Stromal cell of bone marrow (primary cell): Measurements from ENCODE around the gene PSMC3IP.

Experiments
- DNase-seq: peaks from one replicate; pipeline ENCODE4 v3.0.0-alpha.2; 2012; ENCODE audit warnings: low read depth

Gene PSMC3IP

DNA sequence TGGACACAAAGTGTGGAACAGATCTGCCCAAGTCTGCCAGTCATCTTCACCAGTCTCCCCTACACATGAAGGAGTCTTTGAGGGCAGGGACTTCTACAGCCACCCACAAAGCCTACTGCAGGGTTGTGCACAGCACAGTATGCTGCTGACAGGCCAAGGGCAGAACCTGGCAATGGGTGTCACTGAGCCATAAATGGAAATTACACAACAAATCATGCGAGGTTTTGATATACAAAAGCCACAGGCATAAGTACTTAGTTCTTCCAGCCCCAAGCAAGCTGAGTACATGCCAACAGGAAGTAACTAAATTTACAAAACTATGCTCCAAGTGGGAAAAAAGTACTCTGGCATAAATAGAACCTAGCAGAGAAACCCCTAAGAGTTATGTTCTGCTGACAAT, 7.8 kb upstream of the PSMC3IP start:
- no peak for DNase-seq

DNA sequence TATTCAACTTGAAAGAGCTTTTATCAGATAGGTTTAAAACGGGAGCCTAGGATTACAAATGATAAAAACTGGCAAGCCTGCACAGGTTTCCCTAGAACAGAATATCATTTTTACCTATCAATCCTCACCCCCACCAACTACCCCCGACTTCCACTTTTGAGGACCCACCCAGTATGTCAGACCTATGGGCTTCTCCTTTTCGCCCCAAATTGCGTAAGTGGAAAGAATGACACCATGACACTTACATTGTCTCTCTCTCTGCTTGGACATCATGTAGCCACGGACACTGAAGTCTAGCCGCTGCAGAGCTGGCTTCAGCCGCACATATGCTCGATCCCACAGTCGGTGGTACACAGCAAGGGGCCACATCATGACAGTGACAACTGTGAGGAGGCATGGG, 7.4 kb upstream of the PSMC3IP start:
- DNase-seq: no peak

DNA sequence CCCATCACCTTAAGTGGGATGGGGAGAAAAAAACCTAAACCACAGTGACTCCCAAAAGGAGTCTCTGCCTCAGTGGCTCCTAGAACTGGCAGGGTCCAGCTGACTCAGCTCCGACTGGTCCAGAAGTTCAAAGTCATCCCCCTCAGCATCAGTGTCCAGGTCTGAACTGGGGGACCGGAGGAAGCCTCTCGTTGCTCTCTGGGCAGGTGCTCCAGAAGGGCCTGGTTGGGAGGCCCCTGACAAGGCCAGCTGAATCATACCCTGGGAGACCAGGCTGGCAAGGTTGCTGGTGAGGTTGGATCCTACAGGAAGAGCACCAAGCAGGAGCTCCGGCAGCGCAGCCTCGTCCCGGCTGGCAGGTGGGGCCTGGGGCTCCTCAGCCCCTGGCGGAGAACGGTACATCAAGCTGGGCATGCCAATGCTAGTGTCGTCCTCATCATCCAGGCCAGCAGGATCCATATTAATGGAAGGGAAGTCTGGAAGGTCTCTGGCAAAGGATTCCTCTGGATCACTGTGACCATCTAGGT, 4.3 kb upstream of the PSMC3IP start:
- no peak for DNase-seq

DNA sequence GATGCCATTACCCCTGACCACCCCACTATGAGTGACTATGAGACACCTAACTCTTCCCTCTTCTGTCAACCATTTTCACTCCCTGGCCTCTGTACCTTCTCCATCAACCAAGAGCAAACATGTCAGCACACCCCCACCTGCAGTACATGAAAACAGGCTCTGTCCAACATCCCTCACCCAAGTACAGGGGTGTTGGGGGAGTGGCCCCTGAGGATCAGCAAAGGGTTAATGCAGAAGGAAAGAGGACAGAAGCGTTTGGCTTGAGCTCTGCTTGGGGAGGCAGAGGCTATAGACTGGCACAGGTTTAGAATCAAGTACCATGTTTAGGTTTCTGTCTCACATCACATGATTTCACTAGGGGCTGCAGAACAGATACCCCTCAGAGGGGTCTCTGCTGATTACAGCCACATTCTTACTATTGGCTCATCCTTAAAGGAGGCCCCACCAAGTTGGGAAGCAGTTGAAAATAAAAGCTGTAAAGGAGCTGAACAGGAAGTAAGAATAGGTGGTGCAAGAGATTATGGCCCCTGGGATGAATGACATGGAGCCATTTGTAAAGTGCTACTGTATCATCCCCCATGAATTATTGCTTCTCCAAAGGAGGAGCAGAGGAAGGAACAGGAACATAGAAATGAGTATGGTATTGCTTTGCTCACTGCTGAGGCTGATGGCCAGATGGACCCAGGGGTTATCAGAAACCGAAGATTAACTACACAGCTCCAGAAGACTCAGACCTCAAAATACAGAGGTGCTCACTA, 2.4 kb upstream of the PSMC3IP start:
- DNase-seq: no peak

DNA sequence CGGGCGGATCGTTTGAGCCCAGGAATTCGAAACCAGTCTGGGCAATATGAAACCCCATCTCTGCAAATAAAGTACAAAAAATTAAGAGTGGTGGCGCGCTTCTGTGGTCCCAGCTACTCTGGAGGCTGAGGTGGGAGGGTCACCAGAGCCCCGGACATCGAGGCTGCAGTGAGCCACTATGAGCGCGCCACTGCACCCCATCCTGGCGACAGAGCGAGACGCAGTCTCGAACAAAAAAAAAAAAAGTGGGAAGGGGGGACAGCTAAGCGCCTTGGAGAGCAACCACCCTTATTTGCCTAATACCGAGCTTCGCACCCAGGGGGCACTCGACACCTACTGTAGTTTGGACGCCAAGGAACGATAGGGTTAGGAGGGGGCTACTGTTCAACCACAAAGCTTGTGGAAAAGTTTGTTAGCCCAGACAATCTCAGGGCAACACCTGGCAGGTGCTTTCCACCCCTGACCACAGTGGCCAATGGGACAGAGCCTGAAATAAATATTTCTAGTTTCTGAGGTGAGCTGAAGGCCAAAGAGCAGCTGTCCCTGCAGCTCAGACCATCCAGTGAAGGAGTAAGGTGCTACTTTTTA, 847 bp upstream of the PSMC3IP start:
- no peak for DNase-seq

DNA sequence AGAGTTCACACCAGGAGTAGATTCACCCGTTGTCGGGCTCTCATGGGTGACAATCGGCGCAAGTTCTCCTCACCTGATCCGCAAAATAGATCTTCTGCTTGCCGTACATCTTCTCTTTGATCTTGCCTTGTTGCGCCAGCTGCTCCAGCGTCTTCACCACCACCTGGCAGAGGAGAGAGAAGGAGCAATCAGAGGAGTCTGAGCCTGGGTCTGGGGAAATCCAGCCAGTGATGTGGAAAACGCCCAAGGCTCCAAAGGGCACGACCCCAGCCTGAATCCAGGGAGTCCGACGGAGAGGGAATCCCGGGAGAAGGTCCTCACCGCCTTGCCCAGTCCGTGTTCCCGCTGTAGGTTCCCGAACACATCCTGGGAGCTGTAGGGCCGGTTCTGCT, 393 bp downstream of the PSMC3IP start:
- DNase-seq: no peak

DNA sequence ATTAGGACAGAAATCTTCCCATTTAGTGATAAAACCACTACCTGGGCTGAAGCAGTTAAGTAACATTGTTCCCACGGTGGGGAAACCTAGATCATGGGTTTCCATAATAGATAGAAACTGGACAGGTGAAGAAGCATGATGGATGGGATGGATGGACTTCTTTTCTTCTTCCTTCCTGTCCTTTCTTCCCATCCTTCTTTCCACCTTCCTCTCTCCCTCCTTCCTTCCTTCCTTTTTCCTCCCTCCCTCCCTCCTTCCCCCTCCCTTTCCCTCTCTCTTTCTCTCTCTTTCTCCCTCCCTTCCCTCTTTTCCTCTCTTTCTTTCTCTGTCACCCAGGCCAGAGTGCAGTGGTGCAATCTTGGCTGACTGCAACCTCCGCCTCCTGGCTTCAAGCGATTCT, 3.1 kb downstream of the PSMC3IP start:
- DNase-seq: no peak

DNA sequence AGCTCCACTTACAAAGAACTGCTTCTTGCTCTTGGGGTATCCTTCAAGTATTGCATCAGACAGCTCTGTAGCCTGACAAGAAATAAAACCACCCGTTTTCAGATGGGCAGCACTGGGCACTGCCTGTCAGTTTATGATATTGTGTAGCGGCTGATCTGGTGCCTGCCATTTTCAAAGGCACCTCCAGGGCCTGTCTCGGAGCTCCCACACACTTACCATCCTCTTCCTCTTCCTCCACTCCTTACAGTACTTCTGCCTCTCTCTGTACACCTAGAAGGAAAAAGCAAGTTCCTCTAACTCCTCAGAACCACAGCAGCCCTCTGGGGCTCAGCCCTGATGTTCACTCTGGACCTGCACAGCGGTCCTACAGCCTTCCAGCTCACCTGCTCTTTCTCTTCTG, 4.4 kb downstream of the PSMC3IP start:
- DNase-seq: no peak

DNA sequence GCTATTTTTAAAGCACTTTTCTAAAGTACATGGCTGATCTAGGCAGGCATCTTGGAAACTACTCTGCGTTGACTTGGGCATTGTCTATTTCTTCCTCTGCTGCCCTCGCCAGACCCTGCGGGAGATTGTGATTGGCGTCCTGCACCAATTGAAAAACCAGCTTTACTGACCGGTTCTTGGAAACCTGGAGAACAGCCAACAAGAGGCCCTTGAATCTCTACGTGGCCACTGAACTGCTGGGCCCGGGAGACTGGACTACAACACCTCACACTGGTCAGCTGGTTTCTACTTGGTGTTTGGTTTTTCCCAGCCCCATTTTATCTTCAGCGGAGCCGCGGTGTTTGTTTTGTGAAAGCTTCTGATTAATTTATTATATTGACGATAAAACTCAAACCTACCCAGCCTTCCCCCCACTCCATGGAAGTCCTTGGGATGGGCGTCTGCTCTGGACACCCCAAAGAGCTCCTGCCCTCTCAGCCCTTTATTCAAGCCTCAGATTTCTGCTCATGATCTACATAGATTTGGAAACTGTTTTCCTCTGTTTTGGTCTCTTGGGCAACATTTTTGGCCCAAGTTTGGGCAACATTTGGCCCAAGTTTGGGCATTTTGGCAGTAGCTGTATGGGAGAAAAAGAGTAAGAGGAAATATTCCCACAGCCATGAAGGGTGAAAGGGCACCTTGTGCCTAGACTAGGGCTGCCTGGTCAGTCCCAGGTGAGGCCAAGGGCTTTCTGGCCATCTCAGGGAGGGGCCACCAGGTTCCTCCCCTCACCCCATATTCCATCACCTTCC, 5.9 kb downstream of the PSMC3IP start:
- DNase-seq: no peak

DNA sequence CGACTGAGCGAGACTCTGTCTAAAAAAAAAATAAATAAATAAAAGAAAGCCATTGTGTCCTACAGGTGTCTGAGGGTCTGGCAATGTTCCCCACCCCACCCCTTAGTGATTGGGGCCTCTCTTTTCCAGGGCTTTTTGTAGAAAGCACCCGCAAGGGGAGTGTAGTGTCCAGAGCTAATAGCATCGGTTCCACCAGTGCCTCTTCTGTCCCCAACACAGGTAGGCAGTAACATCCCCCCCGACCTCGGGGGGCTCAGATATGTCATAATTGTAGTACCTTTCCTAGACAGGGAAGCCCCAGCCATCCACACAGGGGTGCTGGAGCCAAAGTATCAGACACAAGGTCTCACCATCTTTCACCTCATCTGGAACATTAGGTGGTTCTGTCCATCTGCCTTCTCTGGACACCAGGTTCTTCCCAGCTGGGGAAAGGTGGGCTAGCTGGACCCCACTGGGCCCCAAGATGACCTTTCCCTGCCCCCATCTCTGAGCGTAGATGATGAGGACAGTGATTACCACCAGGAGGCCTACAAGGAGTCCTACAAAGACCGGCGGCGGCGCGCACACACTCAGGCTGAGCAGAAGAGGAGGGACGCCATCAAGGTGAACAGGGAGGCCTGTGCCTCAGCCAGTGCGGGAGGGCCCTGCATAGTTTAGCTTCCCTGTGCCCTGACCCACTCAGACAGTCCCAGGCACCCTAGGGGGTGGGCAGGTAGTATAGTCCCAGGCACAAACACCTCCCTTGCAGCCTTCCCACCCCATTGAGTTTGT, 9.0 kb downstream of the PSMC3IP start:
- DNase-seq: no peak

DNA sequence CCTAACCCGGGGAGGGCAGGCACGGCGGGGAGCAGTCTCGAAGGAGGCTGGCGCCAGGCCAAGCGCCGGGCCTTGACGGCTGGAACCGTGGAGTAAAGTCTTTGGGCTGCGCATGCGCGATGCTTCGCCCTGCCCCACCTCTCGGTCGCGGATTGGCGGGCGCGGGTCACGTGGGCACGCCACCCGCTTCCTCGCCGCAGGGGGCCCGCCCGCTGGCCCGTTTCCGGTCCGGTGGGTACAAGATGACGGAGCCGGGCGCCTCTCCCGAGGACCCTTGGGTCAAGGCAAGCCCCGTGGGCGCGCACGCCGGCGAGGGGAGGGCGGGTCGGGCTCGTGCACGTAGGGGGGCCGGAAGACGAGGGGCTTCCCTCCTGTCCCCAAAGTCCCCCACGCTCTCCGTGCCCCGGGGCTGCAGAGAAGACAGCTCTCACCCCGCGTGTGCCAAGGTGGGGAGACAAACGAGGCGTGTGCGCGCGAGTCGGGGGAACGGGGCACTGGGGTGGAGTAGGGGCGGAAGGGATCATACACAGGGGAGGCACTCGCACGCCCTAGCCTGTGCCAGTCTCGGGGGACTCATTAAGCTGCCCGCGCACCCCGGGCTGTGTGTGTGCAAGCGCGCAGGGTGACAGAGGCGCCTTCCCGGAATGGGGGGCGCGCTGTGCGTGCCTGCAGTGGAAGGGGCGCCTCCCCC, 10.5 kb downstream of the PSMC3IP start, which contains the start of gene MLX:
Gene MLX, plus strand, starts transcription at position 218 of the 691 bp plus-strand sequence. Its CDS starts 25 bp downstream, at position 243.
- DNase-seq: peak; percentile 76

DNA sequence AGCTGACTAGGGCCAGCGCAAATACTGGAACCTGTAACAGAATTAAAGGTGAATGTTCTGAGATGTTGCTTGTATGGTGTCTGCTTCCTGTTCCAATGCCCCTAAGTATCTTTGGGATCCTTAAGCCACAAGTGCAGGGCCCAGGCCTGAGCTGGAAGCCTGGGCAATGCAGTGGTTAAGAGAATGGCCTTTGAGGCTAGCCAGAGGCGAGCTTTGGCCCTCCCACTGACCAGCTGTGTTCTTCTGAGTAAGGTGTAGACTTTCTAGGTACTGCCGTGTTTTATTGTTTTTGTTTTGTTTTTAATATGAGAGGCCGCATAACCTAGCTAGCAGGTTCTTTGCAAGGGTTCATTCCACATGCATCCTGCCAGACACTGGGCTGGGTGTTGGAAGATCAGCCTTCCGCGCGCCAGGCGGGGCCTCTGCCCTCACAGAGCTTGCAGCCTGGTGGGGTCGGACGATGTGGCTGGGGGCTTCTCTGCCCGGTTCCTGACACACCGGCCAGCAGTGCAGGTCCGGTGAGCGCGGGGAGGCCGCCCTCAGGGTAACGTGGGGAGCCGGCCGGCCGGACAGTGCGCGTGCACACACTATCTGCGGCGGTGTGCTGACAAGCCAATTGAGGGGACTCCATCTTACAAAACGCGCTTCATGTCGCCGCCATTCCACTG, 11.2 kb downstream of the PSMC3IP start:
- DNase-seq: no peak

DNA sequence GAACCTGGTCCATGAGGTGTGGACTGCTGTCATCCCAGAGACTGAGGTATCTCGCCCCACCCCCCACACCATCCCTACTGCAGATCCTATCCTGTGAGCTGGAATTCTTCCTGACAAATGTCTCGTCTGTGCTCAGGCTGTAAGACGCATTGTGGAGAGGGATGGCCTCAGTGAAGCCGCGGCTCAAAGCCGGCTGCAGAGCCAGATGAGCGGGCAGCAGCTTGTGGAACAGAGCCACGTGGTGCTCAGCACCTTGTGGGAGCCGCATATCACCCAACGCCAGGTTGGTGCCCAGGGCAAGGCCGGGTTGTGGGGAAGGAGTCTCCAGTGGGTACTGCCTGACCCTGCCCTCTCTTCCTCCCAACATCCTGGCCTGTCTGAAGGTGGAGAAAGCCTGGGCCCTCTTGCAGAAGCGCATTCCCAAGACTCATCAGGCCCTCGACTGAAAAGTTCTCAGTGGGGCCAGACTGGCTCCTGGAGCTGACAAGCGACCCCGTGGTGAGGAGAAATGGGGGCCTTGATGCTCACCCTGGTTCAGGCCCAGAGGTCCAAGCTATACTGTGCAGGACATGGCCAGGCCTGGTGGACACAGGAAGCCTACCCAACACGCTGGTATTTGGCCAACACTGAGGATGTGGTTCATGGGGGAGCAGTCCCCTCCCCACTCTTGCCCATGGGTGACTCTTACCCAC, 11.9 kb downstream of the PSMC3IP start:
- DNase-seq: no peak

DNA sequence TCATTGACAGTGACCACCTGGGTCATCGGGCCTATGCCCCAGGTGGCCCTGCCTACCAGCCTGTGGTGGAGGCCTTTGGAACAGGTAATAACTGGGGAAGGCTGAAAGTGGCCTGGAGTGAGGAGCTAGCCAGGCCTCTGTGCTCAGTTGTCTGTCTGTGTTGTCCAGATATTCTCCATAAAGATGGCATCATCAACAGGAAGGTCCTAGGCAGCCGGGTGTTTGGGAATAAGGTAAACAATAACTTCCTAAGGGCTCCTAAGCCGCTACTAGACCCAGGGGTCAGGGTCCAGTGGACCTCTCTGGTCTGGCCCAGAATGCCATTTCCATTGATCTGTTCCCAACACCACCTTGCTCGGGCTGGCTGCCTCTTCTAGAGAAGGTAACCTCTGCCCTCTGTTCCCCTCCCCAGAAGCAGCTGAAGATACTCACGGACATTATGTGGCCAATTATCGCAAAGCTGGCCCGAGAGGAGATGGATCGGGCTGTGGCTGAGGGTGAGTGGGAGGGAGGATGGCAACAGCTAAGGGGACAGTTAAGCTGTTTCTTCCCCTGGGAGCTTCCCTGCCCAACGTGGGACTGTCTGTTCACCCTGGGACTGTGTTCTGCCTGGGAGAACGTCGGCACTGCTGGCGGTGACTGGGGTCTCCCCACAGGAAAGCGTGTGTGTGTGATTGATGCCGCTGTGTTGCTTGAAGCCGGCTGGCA, 12.6 kb downstream of the PSMC3IP start:
- no peak for DNase-seq

DNA sequence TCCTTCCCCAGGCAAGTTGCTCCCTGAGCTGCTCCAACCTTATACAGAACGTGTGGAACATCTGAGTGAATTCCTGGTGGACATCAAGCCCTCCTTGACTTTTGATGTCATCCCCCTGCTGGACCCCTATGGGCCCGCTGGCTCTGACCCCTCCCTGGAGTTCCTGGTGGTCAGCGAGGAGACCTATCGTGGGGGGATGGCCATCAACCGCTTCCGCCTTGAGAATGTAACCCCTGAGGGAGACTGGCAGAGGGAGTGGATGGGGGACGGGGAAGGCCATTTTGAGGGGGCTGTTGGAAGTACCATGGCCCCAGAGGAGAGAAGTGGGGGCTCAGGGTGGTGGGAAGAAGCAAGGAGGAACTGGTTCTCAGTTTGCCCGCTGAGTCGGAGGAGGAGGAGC, 13.6 kb downstream of the PSMC3IP start:
- no peak for DNase-seq

DNA sequence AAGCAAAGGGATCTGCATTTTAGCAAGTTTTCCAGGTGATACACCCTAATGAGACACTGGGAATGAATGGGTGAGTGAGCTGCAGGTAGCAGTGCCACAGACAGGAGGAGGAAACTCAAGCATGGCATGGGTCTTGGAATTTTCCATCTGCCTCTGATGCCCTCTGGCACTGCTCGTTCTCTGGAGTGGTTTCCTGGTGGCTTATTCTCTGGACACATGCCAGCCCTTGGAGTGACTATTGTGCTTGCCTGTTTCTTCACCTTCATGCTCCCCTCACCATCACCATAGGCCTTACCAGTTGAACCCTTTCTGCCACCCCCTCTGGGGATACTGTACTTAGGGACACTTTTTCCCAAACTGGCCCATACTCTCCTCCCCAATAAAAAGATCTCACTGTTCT, 14.0 kb downstream of the PSMC3IP start:
- no peak for DNase-seq

DNA sequence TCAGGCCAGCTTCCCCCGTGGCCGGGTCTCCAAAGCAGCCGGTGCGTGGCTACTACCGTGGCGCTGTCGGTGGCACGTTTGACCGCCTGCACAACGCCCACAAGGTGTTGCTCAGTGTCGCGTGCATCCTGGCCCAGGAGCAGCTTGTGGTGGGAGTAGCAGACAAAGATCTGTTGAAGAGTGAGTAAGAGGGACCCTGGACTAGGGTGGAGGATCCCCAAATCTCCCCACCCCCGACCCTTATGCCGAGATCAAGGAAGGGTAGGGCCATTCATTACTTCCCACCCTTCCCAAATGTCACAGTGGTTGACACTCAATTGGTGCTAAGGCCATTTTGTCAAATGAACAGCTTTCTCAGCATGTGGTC, 14.4 kb downstream of the PSMC3IP start:
- DNase-seq: no peak

DNA sequence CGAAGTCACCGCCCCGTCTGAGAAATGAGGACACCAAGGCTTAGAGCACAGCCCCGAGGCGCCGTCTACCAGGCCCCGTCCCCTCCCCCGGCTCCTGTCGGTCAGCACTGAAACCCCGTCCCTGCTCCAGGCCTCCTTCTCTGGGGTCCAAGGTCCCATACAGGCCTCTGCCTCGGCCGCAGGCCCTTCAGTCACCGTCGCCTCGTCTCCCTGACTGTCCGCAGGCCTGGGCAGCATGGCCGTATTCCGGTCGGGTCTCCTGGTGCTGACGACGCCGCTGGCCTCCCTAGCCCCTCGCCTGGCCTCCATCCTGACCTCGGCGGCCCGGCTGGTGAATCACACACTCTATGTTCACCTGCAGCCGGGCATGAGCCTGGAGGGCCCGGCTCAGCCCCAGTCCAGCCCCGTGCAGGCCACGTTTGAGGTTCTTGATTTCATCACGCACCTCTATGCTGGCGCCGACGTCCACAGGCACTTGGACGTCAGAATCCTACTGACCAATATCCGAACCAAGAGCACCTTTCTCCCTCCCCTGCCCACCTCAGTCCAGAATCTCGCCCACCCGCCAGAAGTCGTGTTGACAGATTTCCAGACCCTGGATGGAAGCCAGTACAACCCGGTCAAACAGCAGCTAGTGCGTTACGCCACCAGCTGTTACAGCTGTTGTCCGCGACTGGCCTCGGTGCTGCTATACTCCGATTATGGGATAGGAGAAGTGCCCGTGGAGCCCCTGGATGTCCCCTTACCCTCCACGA, 15.0 kb downstream of the PSMC3IP start:
- DNase-seq: no peak

DNA sequence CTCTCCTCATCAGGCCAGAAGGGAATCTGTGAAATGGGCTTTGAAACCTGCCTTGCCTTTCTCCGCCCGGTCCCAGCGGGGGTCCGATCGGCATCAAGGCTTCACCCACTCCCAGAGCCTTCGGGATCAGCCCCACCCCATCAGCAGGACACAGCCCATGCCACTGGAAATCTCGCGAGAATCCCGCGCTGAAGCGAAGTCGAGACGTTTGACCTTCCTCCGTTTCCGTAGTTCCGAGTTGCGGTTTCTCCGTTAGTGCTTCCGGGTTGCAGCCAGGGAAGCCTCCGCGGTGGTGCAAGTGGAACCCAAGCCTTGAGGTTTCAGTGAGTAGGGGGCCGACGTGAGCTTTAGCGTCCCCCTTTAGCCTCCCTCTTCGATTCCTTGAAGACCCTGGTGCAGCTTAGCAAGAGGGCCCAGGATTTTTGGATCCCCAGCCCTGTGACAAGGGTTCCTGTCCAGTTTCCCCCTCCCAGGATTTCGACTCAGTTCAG, 15.6 kb downstream of the PSMC3IP start, which contains the start of gene COASY:
Gene COASY, plus strand, starts transcription at position 252 of the 491 bp plus-strand sequence. CDS start 475 bp downstream, outside the sequence.
- peak; percentile 97 for DNase-seq
